Purkinje cell (primary cell): ENCODE results near the gene FBXW9. TPM values are rescaled to one million over a fixed set of nuclear protein-coding genes. Genes with fewer than 3 reads are reported as not detected.

Experiments used
- polyA plus RNA-seq: library from polyadenylated mRNA; unstranded; fragments of >200 nt; fragmentation: Nextera tagmentation; gene quantifications from 2 replicates; pipeline ENCODE4 v1.2.1, GENCODE V29; 2014

The FBXW9 gene
- 0.31 and 0.50 TPM in 2 replicates for polyA plus RNA-seq

DNA sequence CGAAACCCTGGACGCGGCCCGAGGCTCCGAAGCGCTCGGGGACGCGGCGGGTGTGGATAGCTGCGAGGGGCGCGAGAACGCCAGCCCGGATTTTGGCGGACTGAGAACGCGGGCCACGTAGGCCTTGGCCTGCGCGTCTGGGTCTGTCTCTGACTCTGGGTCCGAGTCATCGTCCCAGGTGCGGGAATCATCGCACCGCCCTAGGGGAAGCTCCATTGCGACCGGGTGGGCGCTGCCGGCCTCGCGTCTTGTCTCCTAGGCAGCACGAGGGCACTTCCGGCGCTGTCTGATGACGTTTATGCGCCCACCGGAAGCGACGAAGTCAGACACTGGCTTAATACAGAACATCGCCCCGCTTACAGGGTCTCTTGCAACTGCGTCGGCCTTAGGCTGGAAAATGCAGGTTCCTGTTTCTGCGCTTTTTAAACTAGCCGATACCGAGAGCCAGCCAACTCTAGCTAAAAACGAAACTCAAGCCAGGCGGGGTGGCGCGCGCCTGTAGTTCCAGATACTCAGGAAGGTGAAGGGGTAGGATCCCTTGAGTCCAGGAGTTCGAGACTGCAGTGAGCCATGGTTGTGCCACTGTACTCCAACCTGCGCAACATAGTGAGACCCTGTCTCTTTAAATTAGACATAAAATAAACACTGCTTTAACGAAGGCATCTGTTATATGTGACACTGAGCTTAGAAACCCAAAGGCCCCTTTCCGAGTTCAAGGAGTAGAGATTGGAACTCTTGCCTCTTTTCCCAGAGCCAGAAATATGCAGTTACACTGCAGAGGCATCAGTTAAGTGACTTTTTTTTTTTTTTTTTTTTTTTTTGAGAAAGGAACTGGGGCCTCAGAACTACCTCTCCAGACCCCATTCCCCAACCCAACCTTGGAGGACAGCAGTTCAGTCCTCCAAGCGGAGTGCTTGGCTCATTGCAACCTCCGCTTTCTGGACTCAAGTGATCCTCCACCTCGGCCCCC lies at the start of gene FBXW9:
TSS of gene FBXW9 (minus strand) at position 266 of the 970 bp plus-strand sequence. CDS start at position 216, 50 bp downstream.

DNA sequence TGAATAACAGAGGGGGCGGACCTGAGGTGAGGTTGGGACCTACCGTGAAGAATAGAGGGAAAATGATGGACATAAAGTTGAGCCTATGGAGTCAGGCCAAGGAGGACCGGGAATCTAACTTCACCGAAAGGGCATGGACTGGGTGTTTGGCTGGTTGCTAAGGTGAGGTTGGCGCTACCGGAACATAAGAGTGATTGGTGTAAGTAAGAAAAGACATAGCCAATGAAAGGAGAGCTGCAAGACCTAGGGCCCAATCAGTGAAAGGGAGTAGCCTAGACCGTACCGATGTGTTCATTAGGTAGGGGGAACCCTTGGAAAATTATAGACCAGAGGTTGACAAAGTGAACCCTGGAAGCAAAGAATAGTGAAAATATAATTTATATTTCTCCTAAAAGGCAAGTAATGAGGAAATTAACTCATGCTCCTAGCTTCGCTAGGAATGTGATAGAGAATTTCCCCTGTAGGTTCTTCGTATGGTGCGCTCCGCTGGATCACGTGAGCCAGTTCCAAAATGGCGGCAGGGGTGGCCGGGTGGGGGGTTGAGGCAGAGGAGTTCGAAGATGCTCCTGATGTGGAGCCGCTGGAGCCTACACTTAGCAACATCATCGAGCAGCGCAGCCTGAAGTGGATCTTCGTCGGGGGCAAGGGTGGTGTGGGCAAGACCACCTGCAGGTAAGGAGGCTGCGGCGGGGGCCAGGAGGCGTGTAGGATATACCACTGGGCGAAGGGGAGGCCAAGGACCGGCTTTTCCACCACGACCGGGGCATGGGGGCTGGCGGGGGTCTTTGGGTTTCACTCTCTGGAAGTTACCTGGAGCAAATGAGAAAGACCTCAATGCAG lies 40.8 kb upstream of the FBXW9 start, which contains the start of gene GET3:
TSS of gene GET3 (plus strand) at position 503 of the 840 bp plus-strand sequence. CDS start at position 512, 9 bp downstream.

DNA sequence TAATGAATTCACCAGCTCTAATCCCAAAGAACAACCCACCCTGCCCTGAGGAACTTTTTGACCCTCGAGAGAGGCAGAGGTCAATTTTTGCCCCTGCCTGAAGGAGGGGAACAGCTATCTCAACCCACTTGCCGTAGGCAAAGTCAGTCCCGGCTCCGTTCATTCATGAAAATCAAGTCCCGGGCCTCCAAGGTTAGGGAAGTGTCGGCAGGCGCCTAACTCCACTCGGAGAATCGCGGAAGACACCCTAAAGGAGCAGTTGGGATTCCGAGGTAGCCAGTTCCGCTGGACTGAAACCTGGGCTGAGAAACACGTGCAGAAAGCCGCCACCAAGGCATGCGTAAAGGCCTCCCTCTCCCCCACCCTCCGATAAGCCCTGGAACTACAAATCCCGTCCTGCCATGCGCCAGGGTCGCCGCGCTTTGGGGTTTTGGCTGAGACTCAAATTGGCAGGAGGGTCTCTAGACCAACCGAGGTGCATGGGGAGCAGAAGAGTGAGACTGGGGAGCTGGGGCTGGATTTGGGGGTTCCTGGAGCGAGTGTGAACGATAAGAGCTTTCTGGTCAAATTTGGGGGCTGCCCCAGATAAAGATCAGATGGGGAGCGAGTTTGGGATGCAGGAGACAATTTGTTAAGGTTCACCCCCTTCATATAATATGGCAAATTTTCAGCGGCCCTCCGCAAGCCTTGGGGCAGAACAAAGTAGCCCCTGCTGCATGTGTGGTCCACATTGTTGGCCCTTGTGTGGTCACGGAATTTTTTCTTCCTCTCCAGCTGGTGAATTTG lies 27.4 kb upstream of the FBXW9 start, which contains the start of gene TNPO2:
TSS of gene TNPO2 (minus strand) at position 292 of the 786 bp plus-strand sequence. CDS start 2,955 bp downstream, outside the sequence.

DNA sequence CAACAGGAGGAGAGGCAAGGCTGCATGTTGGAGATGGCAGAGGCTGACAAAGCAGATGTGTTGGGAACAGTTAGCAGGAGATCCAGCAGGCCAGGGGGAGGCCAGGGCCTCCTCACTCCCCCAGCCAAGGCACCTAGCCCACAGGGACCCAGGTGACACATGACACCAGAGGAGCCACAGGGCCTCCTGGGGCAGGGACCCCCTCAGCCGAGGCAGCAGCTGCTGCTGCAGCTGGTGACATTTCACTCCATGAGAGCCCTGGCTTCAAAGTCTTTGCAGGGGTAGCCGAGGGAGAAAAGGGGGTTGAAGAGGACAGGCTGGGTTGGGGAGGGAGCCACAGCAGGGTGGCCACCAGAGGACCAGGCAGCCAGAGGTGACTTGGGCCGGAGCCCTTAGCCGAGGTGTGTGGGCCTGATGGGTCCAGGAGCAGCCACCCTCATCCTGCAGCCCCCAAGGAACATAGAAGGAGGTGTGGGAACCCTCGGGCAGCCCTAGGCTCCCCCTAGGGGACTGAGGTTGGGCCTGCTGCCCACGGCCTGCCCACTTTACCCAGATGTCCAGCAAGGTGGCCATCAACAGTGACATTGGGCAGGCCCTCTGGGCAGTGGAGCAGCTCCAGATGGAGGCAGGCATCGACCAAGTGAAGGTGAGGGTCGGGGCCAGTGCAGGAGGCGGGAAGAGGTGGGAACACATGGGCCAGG lies 8.8 kb downstream of the FBXW9 start, which contains the start of gene GNG14:
TSS of gene GNG14 (plus strand) at position 503 of the 701 bp plus-strand sequence. CDS start at position 554, 51 bp downstream.

DNA sequence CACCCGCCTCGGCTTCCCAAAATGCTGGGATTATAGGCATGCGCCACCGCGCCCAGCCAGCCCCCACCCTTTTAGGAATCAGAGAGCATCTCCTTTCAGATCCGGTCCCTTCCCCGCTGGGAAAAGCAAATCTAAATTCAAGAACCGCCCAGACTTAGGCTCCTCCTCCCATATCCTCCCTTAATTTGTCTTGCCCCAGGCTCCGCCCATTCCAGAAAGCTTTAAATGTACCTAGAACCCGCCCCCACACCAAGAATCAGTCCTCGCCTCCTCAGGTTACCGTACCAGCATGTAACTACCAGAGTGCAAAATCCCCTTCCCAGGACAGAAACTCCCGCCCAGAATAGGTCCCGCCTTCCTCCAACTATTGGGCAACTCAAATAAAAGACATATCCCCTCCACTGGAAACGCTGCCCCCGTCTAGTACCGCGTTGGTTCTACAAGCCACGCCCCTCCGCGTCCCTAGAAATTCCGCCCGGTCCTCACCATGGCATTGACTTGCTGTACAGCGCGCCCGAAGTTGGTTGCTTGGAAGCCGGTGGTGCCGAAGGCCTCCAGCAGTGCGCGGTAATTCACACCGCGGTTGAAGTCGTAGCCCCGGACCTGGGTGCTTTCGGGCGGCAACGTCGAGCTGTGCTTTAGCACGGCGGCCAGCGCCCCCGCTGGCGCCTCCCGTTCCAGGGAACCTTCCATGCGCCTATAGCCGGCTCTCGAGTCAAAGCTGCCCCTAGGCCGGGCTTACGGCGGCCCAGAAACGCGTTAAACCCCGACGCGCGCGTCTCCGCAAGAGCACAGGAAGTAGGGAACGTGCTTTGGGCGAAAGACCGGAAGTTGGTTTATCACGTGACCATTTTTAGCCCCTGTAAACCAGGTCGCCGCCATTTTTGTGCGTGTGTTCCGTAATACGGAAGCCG lies 15.1 kb downstream of the FBXW9 start, which contains the start of gene DHPS:
TSS of gene DHPS (minus strand) at position 807 of the 914 bp plus-strand sequence. CDS start at position 693, 114 bp downstream.

DNA sequence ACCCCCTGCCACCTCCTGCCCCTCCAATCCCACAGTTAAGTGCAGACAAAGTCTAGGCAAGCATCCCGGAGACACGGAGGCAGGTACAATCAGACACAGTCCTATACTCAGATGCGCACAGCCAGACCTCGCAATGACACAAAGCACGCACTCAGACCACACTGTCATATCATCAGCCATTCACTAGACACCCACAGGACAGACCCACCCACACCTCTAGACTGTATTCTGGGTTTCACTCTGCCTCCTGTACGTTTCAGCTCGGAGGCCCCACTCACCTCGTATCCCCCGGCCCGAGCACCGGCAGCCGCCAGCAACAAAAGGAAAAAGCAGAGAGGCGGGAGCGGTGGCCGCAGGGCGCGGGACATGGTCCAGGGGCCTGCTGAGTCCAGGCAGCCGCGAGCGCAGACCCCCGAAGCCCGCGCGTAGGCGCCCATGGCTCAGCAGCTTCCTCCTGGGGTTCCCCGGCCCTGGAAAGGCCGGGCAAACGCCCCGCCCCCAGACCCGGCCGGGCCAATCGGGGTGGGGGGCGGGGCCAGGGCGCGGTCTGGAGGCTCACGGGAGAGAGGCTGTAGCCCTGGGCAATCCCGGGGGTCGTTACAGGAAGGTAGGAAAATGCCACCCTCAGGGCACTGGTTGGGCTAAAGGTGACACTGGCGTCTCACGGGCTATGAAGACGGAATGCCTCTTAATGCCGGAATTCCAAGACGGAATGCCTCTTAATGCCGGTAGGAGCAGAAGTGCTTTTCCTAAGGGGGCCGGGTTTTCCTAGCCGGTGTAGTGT lies 30.0 kb downstream of the FBXW9 start, which contains the start of the genes MAN2B1 and WDR83:
TSS of gene MAN2B1 (minus strand) at position 478 of the 784 bp plus-strand sequence. CDS start at position 437, 41 bp downstream.
TSS of gene WDR83 (plus strand) at position 543 of the 784 bp plus-strand sequence. CDS start 2,984 bp downstream, outside the sequence.

Other genes with a start within 250 kb of the FBXW9 start
- gene ZNF709, start 211.8 kb downstream of the FBXW9 start, polyA plus RNA-seq = 2.4 and 4.3 TPM in 2 replicates
- gene ZNF564, start 145.1 kb downstream of the FBXW9 start, polyA plus RNA-seq = 1.0 and 4.2 TPM in 2 replicates
- gene ZNF490, start 85.8 kb downstream of the FBXW9 start, polyA plus RNA-seq = 2.1 and 3.1 TPM in 2 replicates
- gene ZNF791, start 85.7 kb downstream of the FBXW9 start, polyA plus RNA-seq = 11.3 and 13.7 TPM in 2 replicates
- 2.5 TPM in 1 of 2 replicates, not detected in the other for gene MAN2B1, start 29.9 kb downstream of the FBXW9 start, polyA plus RNA-seq
- 15.0 and 22.2 TPM in 2 replicates for gene WDR83, start 29.8 kb downstream of the FBXW9 start, polyA plus RNA-seq
- 54.0 and 71.6 TPM in 2 replicates for gene DHPS, start 14.8 kb downstream of the FBXW9 start, polyA plus RNA-seq
- gene GNG14, start 8.6 kb downstream of the FBXW9 start, polyA plus RNA-seq = not detected in 2 replicates
- 31.5 and 39.0 TPM in 2 replicates for gene TNPO2, start 27.3 kb upstream of the FBXW9 start, polyA plus RNA-seq
- 64.1 and 73.9 TPM in 2 replicates for gene TRIR, start 38.1 kb upstream of the FBXW9 start, polyA plus RNA-seq
- 20.2 and 38.0 TPM in 2 replicates for gene GET3, start 40.9 kb upstream of the FBXW9 start, polyA plus RNA-seq
- gene BEST2, start 55.2 kb upstream of the FBXW9 start, polyA plus RNA-seq = not detected in 2 replicates
- 16.2 and 27.2 TPM in 2 replicates for gene HOOK2, start 78.9 kb upstream of the FBXW9 start, polyA plus RNA-seq
- 1.1 TPM in 1 of 2 replicates, not detected in the other for gene JUNB, start 94.9 kb upstream of the FBXW9 start, polyA plus RNA-seq
- 1,541 and 1,786 TPM in 2 replicates for gene PRDX2, start 105.2 kb upstream of the FBXW9 start, polyA plus RNA-seq
- gene THSD8, start 105.4 kb upstream of the FBXW9 start, polyA plus RNA-seq = 3.0 TPM in 1 of 2 replicates, not detected in the other
- 0.42 and 6.5 TPM in 2 replicates for gene RNASEH2A, start 110.0 kb upstream of the FBXW9 start, polyA plus RNA-seq
- 8.2 TPM in 1 of 2 replicates, not detected in the other for gene RTBDN, start 137.9 kb upstream of the FBXW9 start, polyA plus RNA-seq
- 2.5 and 5.0 TPM in 2 replicates for gene MAST1, start 141.9 kb upstream of the FBXW9 start, polyA plus RNA-seq
- 1.5 and 2.8 TPM in 2 replicates for gene DNASE2, start 184.8 kb upstream of the FBXW9 start, polyA plus RNA-seq
- not detected in 2 replicates for gene KLF1, start 190.6 kb upstream of the FBXW9 start, polyA plus RNA-seq
- gene GCDH, start 194.5 kb upstream of the FBXW9 start, polyA plus RNA-seq = 7.2 and 8.1 TPM in 2 replicates
- gene SYCE2, start 222.7 kb upstream of the FBXW9 start, polyA plus RNA-seq = not detected in 2 replicates
- gene FARSA, start 237.1 kb upstream of the FBXW9 start, polyA plus RNA-seq = 39.0 and 40.7 TPM in 2 replicates
- 1,157 and 1,633 TPM in 2 replicates for gene CALR, start 242.0 kb upstream of the FBXW9 start, polyA plus RNA-seq
- 35.9 and 39.6 TPM in 2 replicates for gene RAD23A, start 249.2 kb upstream of the FBXW9 start, polyA plus RNA-seq